ENCODE data around the gene SREBF1. TPM values are rescaled to one million over a fixed set of nuclear protein-coding genes. Genes with fewer than 3 reads are reported as not detected.

Gene SREBF1
- polyA plus RNA-seq, 4 donors: 43.9 to 58.1 (median 50.8) TPM

GRCh38 chr17:17859909-17860765 is 23.4 kb upstream of the SREBF1 start:
- DNase-seq (ENCODE audit: low read depth in 4 of 4, low spot score in 2 of 4): no peak

GRCh38 chr17:17857496-17857895 is 20.7 kb upstream of the SREBF1 start:
- no peak for DNase-seq (ENCODE audit: low read depth in 4 of 4, low spot score in 2 of 4)

GRCh38 chr17:17856386-17856785 is 19.6 kb upstream of the SREBF1 start:
- no peak for DNase-seq (ENCODE audit: low read depth in 4 of 4, low spot score in 2 of 4)

- no peak for DNase-seq (ENCODE audit: low read depth in 4 of 4, low spot score in 2 of 4)
Measured at GRCh38 chr17:17855976-17856375, 19.2 kb upstream of the SREBF1 start.

GRCh38 chr17:17853811-17854447 is 17.1 kb upstream of the SREBF1 start:
- DNase-seq (ENCODE audit: low read depth in 4 of 4, low spot score in 2 of 4): no peak

- no peak for DNase-seq (ENCODE audit: low read depth in 4 of 4, low spot score in 2 of 4)
Measured at GRCh38 chr17:17852930-17853329, 16.1 kb upstream of the SREBF1 start.

GRCh38 chr17:17851103-17852002 is 14.6 kb upstream of the SREBF1 start:
- no peak for DNase-seq (ENCODE audit: low read depth in 4 of 4, low spot score in 2 of 4)

GRCh38 chr17:17849845-17850373 is 13.1 kb upstream of the SREBF1 start:
- no peak for DNase-seq (ENCODE audit: low read depth in 4 of 4, low spot score in 2 of 4)

- no peak for DNase-seq (ENCODE audit: low read depth in 4 of 4, low spot score in 2 of 4)
Measured at GRCh38 chr17:17849147-17849820, 12.5 kb upstream of the SREBF1 start.

- no peak for DNase-seq (ENCODE audit: low read depth in 4 of 4, low spot score in 2 of 4)
Measured at GRCh38 chr17:17848311-17849082, 11.7 kb upstream of the SREBF1 start.

- no peak for DNase-seq (ENCODE audit: low read depth in 4 of 4, low spot score in 2 of 4)
Measured at GRCh38 chr17:17847726-17848125, 10.9 kb upstream of the SREBF1 start.

- no peak for DNase-seq (ENCODE audit: low read depth in 4 of 4, low spot score in 2 of 4)
Measured at GRCh38 chr17:17847118-17847689, 10.4 kb upstream of the SREBF1 start.

GRCh38 chr17:17846645-17847044 is 9.9 kb upstream of the SREBF1 start:
- DNase-seq (ENCODE audit: low read depth in 4 of 4, low spot score in 2 of 4): no peak

- no peak for DNase-seq (ENCODE audit: low read depth in 4 of 4, low spot score in 2 of 4)
Measured at GRCh38 chr17:17846003-17846402, 9.2 kb upstream of the SREBF1 start.

- DNase-seq (ENCODE audit: low read depth in 4 of 4, low spot score in 2 of 4): no peak
Measured at GRCh38 chr17:17845046-17845775, 8.4 kb upstream of the SREBF1 start.

GRCh38 chr17:17844500-17844899 is 7.7 kb upstream of the SREBF1 start:
- no peak for DNase-seq (ENCODE audit: low read depth in 4 of 4, low spot score in 2 of 4)

GRCh38 chr17:17844079-17844478 is 7.3 kb upstream of the SREBF1 start:
- no peak for DNase-seq (ENCODE audit: low read depth in 4 of 4, low spot score in 2 of 4)

- DNase-seq (ENCODE audit: low read depth in 4 of 4, low spot score in 2 of 4): no peak
Measured at GRCh38 chr17:17843096-17843495, 6.3 kb upstream of the SREBF1 start.
